Measurements from ENCODE around the gene LITAF.
"Not testable (repeated sequence)": the region's sequence is repeated elsewhere in the genome, so short reads cannot be mapped to it uniquely, and the experiment has no call there.

LITAF gene

GRCh38 chr16:11521055-11521454 lies 65.7 kb downstream of the LITAF start:
- DNase-seq (ENCODE audit: extremely low read depth, low read depth): no peak
- no peak overlapping the region for H3K4me3 ChIP-seq (replicated peaks; ENCODE audit: low read depth, low read length)
- TF ChIP-seq CTCF (IDR thresholded peaks at IDR 0.05; ENCODE audit: low read depth, low read length, missing control alignments): no peak

DNA sequence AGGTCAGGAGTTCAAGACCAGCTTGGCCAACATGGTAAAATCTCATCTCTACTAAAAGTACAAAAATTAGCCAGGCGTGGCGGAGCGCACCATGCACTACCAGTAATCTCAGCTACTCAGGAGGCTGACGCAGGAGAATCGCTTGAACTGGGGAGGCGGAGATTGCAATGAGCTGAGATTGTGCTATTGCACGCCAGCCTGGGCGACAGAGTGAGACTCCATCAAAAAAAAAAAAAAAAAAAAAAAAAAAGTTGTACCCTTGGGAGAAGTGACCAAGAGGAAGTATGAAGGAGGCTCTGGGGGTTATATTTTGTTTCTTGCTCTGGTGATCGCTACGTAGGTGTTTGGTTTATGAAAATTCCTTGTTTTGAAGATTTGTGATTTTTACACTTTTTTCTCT lies 66.3 kb downstream of the LITAF start:
- no peak for TF ChIP-seq CTCF (IDR thresholded peaks at IDR 0.05; ENCODE audit: low read depth, low read length, missing control alignments)
- H3K4me3 ChIP-seq (replicated peaks; ENCODE audit: low read depth, low read length): no peak overlapping the region
- DNase-seq (ENCODE audit: extremely low read depth, low read depth): no peak

- no peak for TF ChIP-seq CTCF (IDR thresholded peaks at IDR 0.05; ENCODE audit: low read depth, low read length, missing control alignments)
- no peak for DNase-seq (ENCODE audit: extremely low read depth, low read depth)
- no peak overlapping the region for H3K4me3 ChIP-seq (replicated peaks; ENCODE audit: low read depth, low read length)
Observed at GRCh38 chr16:11517961-11518360, 68.8 kb downstream of the LITAF start.

DNA sequence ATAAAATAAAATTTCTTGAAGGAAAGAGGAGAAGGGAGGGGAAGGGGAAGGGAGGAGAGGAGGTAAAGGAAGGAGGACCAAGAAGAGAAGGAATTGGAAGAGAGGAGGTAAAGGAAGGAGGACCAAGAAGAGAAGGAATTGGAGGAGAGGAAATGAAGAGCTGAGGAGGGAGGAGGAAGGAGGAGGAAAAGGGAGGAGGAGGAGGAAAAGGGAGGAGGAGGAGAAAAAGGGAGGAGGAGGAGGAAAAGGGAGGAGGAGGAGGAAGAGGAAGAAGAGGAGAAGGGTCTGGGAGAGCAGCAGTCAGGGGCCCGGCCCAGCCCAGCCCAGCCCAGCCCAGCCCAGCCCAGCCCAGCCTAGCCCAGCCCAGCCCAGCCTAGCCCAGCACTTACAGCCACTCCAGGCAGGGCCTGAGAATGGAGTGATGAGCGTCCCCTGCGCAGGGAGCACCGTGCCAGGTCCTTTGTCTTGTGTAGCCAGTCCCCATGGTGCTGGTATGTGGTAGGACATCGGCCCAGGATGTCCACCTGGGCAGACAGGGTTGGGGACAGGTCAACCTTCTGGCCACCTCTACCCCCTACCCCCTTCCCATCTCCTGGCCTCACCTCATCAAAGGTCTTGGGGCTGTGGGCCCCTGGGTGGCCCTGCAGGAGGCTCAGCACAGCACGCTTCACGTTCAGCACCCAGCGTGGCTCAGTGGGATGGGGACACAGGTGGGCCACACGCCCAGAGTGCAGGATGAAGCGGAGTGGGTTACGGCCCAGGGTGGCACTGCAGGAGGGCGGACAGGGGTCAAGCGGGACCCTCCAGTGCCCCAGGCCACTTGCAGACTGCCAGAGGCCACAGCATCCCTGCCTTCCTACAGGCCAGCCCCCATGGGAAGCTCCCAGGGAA lies 70.9 kb downstream of the LITAF start:
- no peak overlapping the region for H3K4me3 ChIP-seq (replicated peaks; ENCODE audit: low read depth, low read length)
- no peak for DNase-seq (ENCODE audit: extremely low read depth, low read depth)
- no peak for TF ChIP-seq CTCF (IDR thresholded peaks at IDR 0.05; ENCODE audit: low read depth, low read length, missing control alignments)

GRCh38 chr16:11514283-11514682 lies 72.4 kb downstream of the LITAF start:
- no peak overlapping the region for H3K4me3 ChIP-seq (replicated peaks; ENCODE audit: low read depth, low read length)
- no peak for DNase-seq (ENCODE audit: extremely low read depth, low read depth)
- no peak for TF ChIP-seq CTCF (IDR thresholded peaks at IDR 0.05; ENCODE audit: low read depth, low read length, missing control alignments)

GRCh38 chr16:11513366-11513765 lies 73.4 kb downstream of the LITAF start:
- H3K4me3 ChIP-seq (replicated peaks; ENCODE audit: low read depth, low read length); DNase-seq (ENCODE audit: extremely low read depth, low read depth): not testable (repeated sequence)

DNA sequence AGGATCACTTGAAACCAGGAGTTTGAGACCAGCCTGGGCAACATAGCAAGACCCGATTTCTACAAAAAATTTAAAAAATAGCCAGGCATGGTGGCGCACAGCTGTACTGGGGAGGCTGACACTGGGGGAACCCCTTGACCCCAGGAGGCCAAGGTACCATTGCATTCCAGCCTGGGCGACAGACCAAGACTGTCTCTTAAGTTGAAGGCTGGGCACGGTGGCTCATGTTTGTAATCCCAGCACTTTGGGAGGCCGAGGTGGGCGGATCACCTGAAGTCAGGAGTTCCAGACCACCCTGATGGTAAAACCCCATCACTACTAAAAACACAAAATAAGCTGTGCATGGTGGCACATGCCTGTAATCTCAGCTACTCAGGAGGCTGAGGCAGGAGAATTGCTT lies 74.9 kb downstream of the LITAF start:
- TF ChIP-seq CTCF (IDR thresholded peaks at IDR 0.05; ENCODE audit: low read depth, low read length, missing control alignments): no peak
- H3K4me3 ChIP-seq (replicated peaks; ENCODE audit: low read depth, low read length): no peak overlapping the region
- no peak for DNase-seq (ENCODE audit: extremely low read depth, low read depth)
